Central memory CD8-positive, alpha-beta T cell (primary cell): ENCODE data around the gene PCGF1.
"Not testable (repeated sequence)": the region's sequence is repeated elsewhere in the genome, so short reads cannot be mapped to it uniquely, and the experiment has no call there.

Experiments used
- ATAC-seq: fragments of 150-1000 bp; cut with Tn5 transposase; replicated peaks from 2 replicates; pipeline ENCODE4 v1.10.0; 2022; ENCODE audit warnings: mild to moderate bottlenecking, moderate FRiP score, moderate number of reproducible peaks; ENCODE audit not compliant: poor library complexity, severe bottlenecking; ENCODE audit errors: extremely low read depth
- DNase-seq, 2 donors: peaks; one replicate each; pipeline ENCODE4 v3.0.0; 2021; ENCODE audit warnings: low spot score in 2 of 2
- H3K27ac Mint-ChIP-seq: one replicate; pipeline ENCODE4 v1.8.0; 2022; ENCODE audit warnings: low read depth, mild to moderate bottlenecking, moderate library complexity, mixed read lengths
- H3K27me3 Mint-ChIP-seq: one replicate; pipeline ENCODE4 v1.8.0; 2022; ENCODE audit warnings: mixed read lengths
- H3K36me3 Mint-ChIP-seq: one replicate; pipeline ENCODE4 v1.8.0; 2022; ENCODE audit warnings: mild to moderate bottlenecking, moderate library complexity, mixed read lengths; ENCODE audit not compliant: insufficient read depth
- H3K4me1 Mint-ChIP-seq: one replicate; pipeline ENCODE4 v1.8.0; 2022; ENCODE audit warnings: mixed read lengths
- H3K4me3 Mint-ChIP-seq: one replicate; pipeline ENCODE4 v1.8.0; 2022; ENCODE audit warnings: mild to moderate bottlenecking, moderate library complexity, mixed read lengths
- H3K9me3 Mint-ChIP-seq: one replicate; pipeline ENCODE4 v1.8.0; 2022; ENCODE audit warnings: mixed read lengths

The PCGF1 gene

DNA sequence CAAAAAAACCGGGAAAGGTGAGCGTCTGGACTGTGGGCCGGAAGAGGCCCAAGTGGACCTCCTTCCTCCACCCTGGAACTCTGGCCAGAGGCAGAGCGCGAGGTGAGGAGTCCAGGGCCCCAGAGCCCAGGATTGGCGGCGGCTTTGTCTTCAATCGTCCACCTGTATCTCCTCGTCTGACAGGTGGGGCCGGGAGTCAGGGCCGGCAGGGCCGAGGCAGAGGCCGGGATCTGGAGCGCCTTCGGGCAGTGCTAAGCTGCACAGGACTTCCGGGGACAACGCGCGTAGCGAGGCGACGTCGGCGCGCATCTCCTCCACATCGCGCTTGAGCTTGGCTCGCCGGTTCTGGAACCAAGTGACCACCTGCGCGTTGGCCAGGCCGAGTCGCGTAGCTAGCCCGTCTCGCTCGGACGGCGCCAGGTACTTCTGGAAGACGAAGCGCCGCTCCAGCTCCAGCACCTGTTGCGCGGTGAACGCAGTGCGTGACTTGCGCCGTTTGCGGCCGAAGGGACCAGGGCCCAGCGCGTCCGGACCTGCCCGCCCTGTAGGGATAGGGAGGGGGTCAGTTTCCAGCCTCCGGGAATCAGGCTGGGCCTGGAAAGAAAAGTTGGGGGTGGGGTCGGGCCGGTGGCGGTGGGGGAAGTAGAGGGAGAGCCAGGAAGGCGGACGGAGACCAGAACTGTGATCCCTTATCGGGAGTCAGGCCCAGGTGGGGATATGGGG lies 9.6 kb downstream of the PCGF1 start:
- peaks cover 30% of the 10 kb centered on the region for H3K27me3 Mint-ChIP-seq
- peak; percentile 53 for ATAC-seq
- H3K4me3 Mint-ChIP-seq, result peak overlapping the region; percentile 81
- peaks cover 31% of the 10 kb centered on the region for H3K4me1 Mint-ChIP-seq
- no peak for DNase-seq
- peak overlapping the region; percentile 79 for H3K27ac Mint-ChIP-seq
- H3K36me3 Mint-ChIP-seq, result peaks cover 16% of the 10 kb centered on the region
- H3K9me3 Mint-ChIP-seq, result no peaks in the 10 kb centered on the region

DNA sequence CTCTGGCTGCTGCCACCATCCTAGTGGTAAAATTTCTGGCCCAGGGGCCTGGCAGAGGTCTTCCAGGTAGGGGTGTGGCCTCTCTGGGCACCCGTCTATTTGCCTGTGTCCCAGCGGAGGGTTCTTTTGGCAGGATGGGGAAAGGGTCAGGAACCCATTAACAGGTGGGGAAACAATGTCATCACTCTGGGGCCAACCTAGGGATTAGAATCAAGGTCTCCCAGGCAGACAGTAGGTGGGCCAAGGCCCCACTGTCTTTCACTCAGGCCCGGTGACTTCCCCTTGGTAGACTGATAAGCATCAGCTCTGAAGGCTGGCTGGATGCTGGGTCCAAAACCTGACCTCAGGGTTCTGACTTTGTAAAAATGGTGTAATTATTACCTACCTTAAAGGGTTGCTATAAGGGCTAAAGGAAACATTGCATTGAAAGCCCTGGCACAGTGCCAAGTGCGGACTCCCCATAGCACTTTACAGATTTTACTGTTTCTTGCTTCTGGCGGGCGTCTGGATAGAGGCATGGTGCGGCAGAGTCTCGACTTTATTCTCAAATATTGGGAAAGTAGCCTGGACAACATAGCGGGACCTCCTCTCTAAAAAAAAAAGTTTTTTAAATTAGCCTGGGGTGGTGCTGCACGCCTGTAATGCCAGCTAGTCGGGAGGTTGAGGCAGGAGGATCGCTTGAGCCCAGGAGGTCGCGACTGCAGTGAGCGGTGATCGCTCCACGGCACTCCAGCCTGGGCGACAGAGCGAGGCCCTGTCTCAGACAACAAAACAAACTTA lies 10.3 kb downstream of the PCGF1 start:
- Mint-ChIP-seq H3K4me3 (peak overlapping the region; percentile 81), H3K36me3 (peaks cover 17% of the 10 kb centered on the region), H3K27me3 (peaks cover 28% of the 10 kb centered on the region), H3K27ac (no peak overlapping the region), H3K9me3 (no peaks in the 10 kb centered on the region), H3K4me1 (peaks cover 26% of the 10 kb centered on the region)
- ATAC-seq (no peak), DNase-seq (no peak)

- Mint-ChIP-seq H3K36me3 (peaks cover 24% of the 10 kb centered on the region), H3K27me3 (peaks cover 16% of the 10 kb centered on the region), H3K4me3 (no peak overlapping the region), H3K27ac (no peak overlapping the region), H3K4me1 (peaks cover 16% of the 10 kb centered on the region), H3K9me3 (no peaks in the 10 kb centered on the region)
- no peak for DNase-seq
- no peak for ATAC-seq
Measured at GRCh38 chr2:74495440-74495839, 12.1 kb downstream of the PCGF1 start.

DNA sequence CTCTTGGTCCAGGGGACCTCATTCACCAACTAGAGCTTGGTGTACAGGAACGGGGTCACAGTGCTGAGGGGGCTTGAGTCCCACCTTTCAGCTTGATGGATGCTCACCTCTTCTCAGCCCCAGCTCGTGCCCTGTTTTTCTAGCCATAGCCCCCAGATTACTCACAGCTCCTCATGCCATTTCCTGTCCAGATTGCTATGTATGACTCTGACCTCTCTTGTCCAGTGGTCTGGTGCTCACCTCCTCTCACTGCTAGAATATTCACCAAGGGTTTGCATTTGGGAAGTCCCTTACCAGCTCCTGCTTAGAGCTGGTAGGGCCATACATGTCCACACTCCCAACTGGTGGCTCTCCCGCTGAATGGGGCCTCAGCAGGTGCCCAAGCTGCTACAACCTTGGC lies 13.9 kb downstream of the PCGF1 start:
- DNase-seq (no peak), ATAC-seq (no peak)
- no peaks in the 10 kb centered on the region for H3K9me3 Mint-ChIP-seq
- peaks cover 7% of the 10 kb centered on the region for H3K27me3 Mint-ChIP-seq
- peaks cover 24% of the 10 kb centered on the region for H3K36me3 Mint-ChIP-seq
- no peak overlapping the region for H3K27ac Mint-ChIP-seq
- H3K4me1 Mint-ChIP-seq, result peaks cover 15% of the 10 kb centered on the region
- H3K4me3 Mint-ChIP-seq, result no peak overlapping the region

GRCh38 chr2:74491648-74492544 lies 15.6 kb downstream of the PCGF1 start:
- ATAC-seq (no peak), DNase-seq (no peak)
- no peak overlapping the region for H3K27ac Mint-ChIP-seq
- H3K4me3 Mint-ChIP-seq, result no peak overlapping the region
- no peaks in the 10 kb centered on the region for H3K9me3 Mint-ChIP-seq
- peaks cover 22% of the 10 kb centered on the region for H3K36me3 Mint-ChIP-seq
- peaks cover 8% of the 10 kb centered on the region for H3K4me1 Mint-ChIP-seq
- H3K27me3 Mint-ChIP-seq, result no peaks in the 10 kb centered on the region

DNA sequence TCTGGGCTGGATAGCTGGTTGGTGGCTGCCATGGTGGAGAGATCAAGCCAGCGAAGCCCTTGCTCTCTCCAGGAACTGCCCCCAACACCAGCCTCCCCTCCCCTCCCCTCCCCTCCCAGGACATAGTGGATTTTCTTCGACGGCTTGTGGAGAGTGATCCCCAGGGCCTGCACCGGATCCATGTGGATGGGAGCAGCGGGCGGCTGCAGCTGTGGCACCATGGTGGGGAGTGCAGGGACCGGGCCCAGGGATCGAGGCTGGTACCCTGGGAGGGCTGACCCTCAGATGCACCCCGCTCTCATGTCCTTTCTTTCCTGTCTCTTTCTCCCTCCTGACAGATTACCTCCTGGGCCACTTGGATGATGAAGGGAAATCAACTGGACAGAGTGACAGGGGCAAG lies 17.6 kb downstream of the PCGF1 start:
- Mint-ChIP-seq H3K27ac (no peak overlapping the region), H3K36me3 (peaks cover 34% of the 10 kb centered on the region), H3K4me3 (no peak overlapping the region), H3K27me3 (no peaks in the 10 kb centered on the region), H3K4me1 (peaks cover 17% of the 10 kb centered on the region), H3K9me3 (no peaks in the 10 kb centered on the region)
- ATAC-seq (no peak), DNase-seq (no peak)

DNA sequence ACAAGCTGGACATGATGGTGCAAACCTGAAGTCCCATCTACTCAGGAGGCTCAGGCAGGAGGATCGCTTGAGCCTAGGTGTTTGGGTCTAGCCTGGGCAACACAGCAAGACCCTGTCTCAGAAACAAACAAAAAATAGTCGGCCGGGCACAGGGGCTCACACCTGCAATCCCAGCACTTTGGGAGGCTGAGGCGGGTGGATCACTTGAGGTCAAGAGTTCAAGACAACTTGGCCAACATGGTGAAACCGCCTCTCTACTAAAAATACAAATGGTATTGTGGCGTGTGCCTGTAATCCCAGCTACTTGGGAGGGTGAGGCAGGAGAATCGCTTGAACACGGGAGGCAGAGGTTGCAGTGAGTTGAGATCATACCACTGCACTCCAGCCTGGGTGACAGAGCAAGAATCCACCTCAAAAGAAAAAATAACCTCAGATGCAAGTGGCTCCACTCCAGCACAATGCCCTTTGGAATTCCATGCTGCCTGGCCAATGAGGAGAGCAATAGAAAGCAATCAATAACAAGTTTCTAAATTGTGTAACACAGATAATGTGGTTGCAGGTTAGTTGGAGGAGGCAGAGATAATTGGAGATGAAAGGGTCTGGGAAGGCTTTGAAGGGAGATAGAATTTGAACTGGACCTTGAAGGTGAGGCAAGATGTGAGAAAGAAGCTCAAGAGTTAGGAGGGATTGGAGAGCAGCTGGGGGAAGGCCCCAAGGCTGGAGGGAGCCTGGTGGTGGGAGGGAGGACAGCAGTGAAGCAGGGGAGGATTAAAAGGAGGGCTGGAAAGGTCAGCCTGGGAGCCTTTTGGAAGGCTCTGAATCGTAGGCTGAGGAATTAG lies 18.6 kb downstream of the PCGF1 start:
- Mint-ChIP-seq H3K36me3 (peaks cover 27% of the 10 kb centered on the region), H3K9me3 (no peaks in the 10 kb centered on the region), H3K4me3 (no peak overlapping the region), H3K27ac (peak overlapping the region; percentile 10), H3K27me3 (no peaks in the 10 kb centered on the region), H3K4me1 (peaks cover 17% of the 10 kb centered on the region)
- DNase-seq (no peak), ATAC-seq (no peak)

GRCh38 chr2:74486141-74486540 lies 21.4 kb downstream of the PCGF1 start:
- DNase-seq, result no peak
- H3K27ac Mint-ChIP-seq, result no peak overlapping the region
- ATAC-seq, result no peak
- H3K27me3 Mint-ChIP-seq, result no peaks in the 10 kb centered on the region
- H3K4me3 Mint-ChIP-seq, result no peak overlapping the region
- H3K36me3 Mint-ChIP-seq, result peaks cover 24% of the 10 kb centered on the region
- H3K4me1 Mint-ChIP-seq, result peaks cover 29% of the 10 kb centered on the region
- no peaks in the 10 kb centered on the region for H3K9me3 Mint-ChIP-seq

- Mint-ChIP-seq H3K4me3 (peak overlapping the region; percentile 94), H3K27ac (peak overlapping the region; percentile 99), H3K4me1 (peaks cover 34% of the 10 kb centered on the region), H3K36me3 (peaks cover 29% of the 10 kb centered on the region)
- H3K27me3 Mint-ChIP-seq, DNase-seq, ATAC-seq, H3K9me3 Mint-ChIP-seq: not testable (repeated sequence)
Measured at GRCh38 chr2:74483675-74484164, 23.8 kb downstream of the PCGF1 start.

- DNase-seq, result peak; percentile 89 to 91
- Mint-ChIP-seq H3K4me1 (peaks cover 34% of the 10 kb centered on the region), H3K4me3 (peak within 1 kb of the TSS; percentile 94), H3K36me3 (peaks cover 29% of the 10 kb centered on the region), H3K27ac (peak within 1 kb of the TSS; percentile 99), H3K9me3 (no peaks in the 10 kb centered on the region), H3K27me3 (no peaks in the 10 kb centered on the region)
- ATAC-seq, result peak; percentile 96
Measured at GRCh38 chr2:74482801-74483674, 24.5 kb downstream of the PCGF1 start, which contains the start of the genes CCDC142 and TTC31. Gene CCDC142 (minus strand): TSS chr2:74482998. CDS start chr2:74482837, 161 bp downstream. Gene TTC31 (plus strand): TSS chr2:74483081. CDS start chr2:74483096, 15 bp downstream.
